HEK293 (cell line): ENCODE measurements around the gene VPREB3.
A peak's percentile ranks its signal among the peaks of the same experiment; 100 is the strongest.

Source experiments
- CTCF ChIA-PET: fragments of 350-600 bp; formaldehyde crosslinking; extraction: SDS; loops from one replicate; lab custom pipeline; 2021; ENCODE audit warnings: antibody characterized with exemption; lab: Yijun Ruan, JAX
- POLR2A ChIA-PET: fragments of 300-600 bp; formaldehyde crosslinking; extraction: SDS; loops from one replicate; lab custom pipeline; 2020; ENCODE audit warnings: antibody characterized with exemption, inconsistent platforms; lab: Yijun Ruan, JAX
- H3K27ac ChIP-seq: fragments of 200-500 bp; sonication (Bioruptor generic); 2 replicates; pipeline ENCODE4 v1.5.1; 2014; ENCODE audit warnings: low read depth, low read length, control low read depth, inconsistent platforms; ENCODE audit errors: extremely low read depth
- H3K36me3 ChIP-seq, 2 experiments: fragments of 200-500 bp in 1 of 2; sonication (Bioruptor generic) in 1 of 2; 1 replicate in 1 of 2; 2 replicates in 1 of 2; pipeline ENCODE4 v1.5.1; 2014 to 2017; ENCODE audit warnings: inconsistent platforms in 2 of 2, low read length in 2 of 2; ENCODE audit not compliant: control insufficient read depth in 2 of 2, insufficient read depth in 1 of 2
- H3K4me1 ChIP-seq: fragments of 200-500 bp; sonication (Bioruptor generic); 2 replicates; pipeline ENCODE4 v1.5.1; 2014; ENCODE audit warnings: mild to moderate bottlenecking, low read length, inconsistent platforms; ENCODE audit not compliant: control insufficient read depth, insufficient read depth
- H3K4me3 ChIP-seq: 2 replicates; pipeline ENCODE4 v1.5.1; 2011; ENCODE audit warnings: low read depth, mild to moderate bottlenecking, control low read depth, low read length, moderate library complexity
- H3K9me3 ChIP-seq: fragments of 200-500 bp; sonication (Bioruptor generic); 2 replicates; pipeline ENCODE4 v1.5.1; 2014; ENCODE audit warnings: low read depth, low read length, inconsistent platforms; ENCODE audit not compliant: control insufficient read depth, insufficient read depth
- EGR2 ChIP-seq: fragments of 450-650 bp; formaldehyde crosslinking; IDR thresholded peaks from 2 replicates; pipeline ENCODE4 v1.5.1; 2016; ENCODE audit warnings: low read depth, missing biosample characterization, missing genetic modification characterization
- ELK4 ChIP-seq: IDR thresholded peaks from 2 replicates; pipeline ENCODE4 v1.6.1; 2011; ENCODE audit warnings: mild to moderate bottlenecking, low read depth, low read length, borderline replicate concordance
- GLI2 ChIP-seq: fragments of 450-650 bp; formaldehyde crosslinking; IDR thresholded peaks from 2 replicates; pipeline ENCODE4; 2017; ENCODE audit warnings: missing biosample characterization, missing genetic modification characterization, low read depth, borderline replicate concordance
- HOXD13 ChIP-seq: sonication (generic); formaldehyde crosslinking; IDR thresholded peaks from 2 replicates; pipeline ENCODE4 v1.8.0; 2022; ENCODE audit warnings: missing genetic modification reagents, borderline replicate concordance
- KLF16 ChIP-seq: fragments of 450-650 bp; formaldehyde crosslinking; IDR thresholded peaks from 2 replicates; pipeline ENCODE4 v1.5.1; 2017; ENCODE audit warnings: missing biosample characterization, missing genetic modification characterization
- SETDB1 ChIP-seq: IDR thresholded peaks from one replicate; pipeline ENCODE4 v1.6.1; 2017; ENCODE audit warnings: mild to moderate bottlenecking, low read length, moderate library complexity, mixed read lengths; ENCODE audit not compliant: insufficient read length
- ZBTB49 ChIP-seq: fragments of 450-650 bp; formaldehyde crosslinking; IDR thresholded peaks from 2 replicates; pipeline ENCODE4 v1.5.1; 2016; ENCODE audit warnings: missing biosample characterization, missing genetic modification characterization, low read depth
- ZFP3 ChIP-seq: fragments of 450-650 bp; formaldehyde crosslinking; IDR thresholded peaks from 2 replicates; pipeline ENCODE4 v1.5.1; 2016; ENCODE audit warnings: low read depth, missing biosample characterization, missing genetic modification characterization
- ZNF132 ChIP-seq: fragments of 450-650 bp; formaldehyde crosslinking; IDR thresholded peaks from 2 replicates; pipeline ENCODE4 v1.5.1; 2017; ENCODE audit warnings: missing biosample characterization, missing genetic modification characterization, borderline replicate concordance
- ZNF140 ChIP-seq: fragments of 450-650 bp; formaldehyde crosslinking; IDR thresholded peaks from 2 replicates; pipeline ENCODE4 v1.5.1; 2016; ENCODE audit warnings: missing biosample characterization, missing genetic modification characterization
- ZNF155 ChIP-seq: fragments of 450-650 bp; formaldehyde crosslinking; IDR thresholded peaks from 2 replicates; pipeline ENCODE4 v1.5.1; 2016; ENCODE audit warnings: missing biosample characterization, missing genetic modification characterization
- ZNF175 ChIP-seq: fragments of 450-650 bp; formaldehyde crosslinking; IDR thresholded peaks from 2 replicates; pipeline ENCODE4 v1.5.1; 2016; ENCODE audit warnings: missing biosample characterization, missing genetic modification characterization
- ZNF26 ChIP-seq: fragments of 450-650 bp; formaldehyde crosslinking; IDR thresholded peaks from 2 replicates; pipeline ENCODE4 v1.5.1; 2016; ENCODE audit warnings: missing biosample characterization, missing genetic modification characterization
- ZNF366 ChIP-seq: fragments of 450-650 bp; formaldehyde crosslinking; conservative IDR thresholded peaks from 2 replicates; pipeline ENCODE4 v1.5.1; 2016; ENCODE audit warnings: missing biosample characterization, missing genetic modification characterization
- ZNF394 ChIP-seq: fragments of 450-650 bp; formaldehyde crosslinking; IDR thresholded peaks from 2 replicates; pipeline ENCODE4 v1.5.1; 2016; ENCODE audit warnings: missing biosample characterization, missing genetic modification characterization, mild to moderate bottlenecking, moderate library complexity, borderline replicate concordance
- ZNF398 ChIP-seq: fragments of 450-650 bp; formaldehyde crosslinking; IDR thresholded peaks from 2 replicates; pipeline ENCODE4 v1.5.1; 2017; ENCODE audit warnings: missing biosample characterization, missing genetic modification characterization
- ZNF521 ChIP-seq: fragments of 450-650 bp; formaldehyde crosslinking; IDR thresholded peaks from 2 replicates; pipeline ENCODE4 v1.5.1; 2017; ENCODE audit warnings: missing biosample characterization, mild to moderate bottlenecking, missing genetic modification characterization
- ZNF529 ChIP-seq: fragments of 450-650 bp; formaldehyde crosslinking; IDR thresholded peaks from 2 replicates; pipeline ENCODE4 v1.5.1; 2017; ENCODE audit warnings: missing genetic modification characterization, missing biosample characterization; ENCODE audit not compliant: insufficient replicate concordance
- ZNF549 ChIP-seq: fragments of 450-650 bp; IDR thresholded peaks from 2 replicates; pipeline ENCODE4 v1.5.1; 2018; ENCODE audit warnings: missing biosample characterization, missing genetic modification characterization, mild to moderate bottlenecking, inconsistent platforms, moderate library complexity
- ZNF621 ChIP-seq: fragments of 450-650 bp; formaldehyde crosslinking; IDR thresholded peaks from 2 replicates; pipeline ENCODE4 v1.5.1; 2017; ENCODE audit warnings: missing biosample characterization, missing genetic modification characterization
- ZNF658 ChIP-seq: fragments of 450-650 bp; formaldehyde crosslinking; IDR thresholded peaks from 2 replicates; pipeline ENCODE4; 2016; ENCODE audit warnings: missing biosample characterization, missing genetic modification characterization
- ZNF704 ChIP-seq: fragments of 450-650 bp; formaldehyde crosslinking; IDR thresholded peaks from 2 replicates; pipeline ENCODE4 v1.5.1; 2016; ENCODE audit warnings: missing biosample characterization, missing genetic modification characterization
- ZNF785 ChIP-seq: fragments of 450-650 bp; formaldehyde crosslinking; IDR thresholded peaks from 2 replicates; pipeline ENCODE4 v1.5.1; 2016; ENCODE audit warnings: missing biosample characterization, missing genetic modification characterization
- ZNF792 ChIP-seq: fragments of 450-650 bp; formaldehyde crosslinking; IDR thresholded peaks from 2 replicates; pipeline ENCODE4 v1.5.1; 2016; ENCODE audit warnings: missing biosample characterization, missing genetic modification characterization
- ZSCAN16 ChIP-seq: fragments of 450-650 bp; formaldehyde crosslinking; IDR thresholded peaks from 2 replicates; pipeline ENCODE4 v1.5.1; 2016; ENCODE audit warnings: missing biosample characterization, missing genetic modification characterization
- ZXDB ChIP-seq: fragments of 450-650 bp; formaldehyde crosslinking; IDR thresholded peaks from 2 replicates; pipeline ENCODE4 v1.5.1; 2016; ENCODE audit warnings: missing biosample characterization, missing genetic modification characterization

Gene VPREB3

GRCh38 chr22:23767303-23767672 is 13.1 kb upstream of the VPREB3 start:
- H3K36me3 ChIP-seq = peaks cover 0 to 24% of the 10 kb centered on the region in 2 experiments; a peak in 1 of 3 replicates
- POLR2A ChIA-PET = interaction anchor here (0.6 to 1.5 kb wide), 6 partner anchors 9 to 463 kb away, joined by 3 to 7 read pairs (median 6); partner anchors contain the start of gene SLC2A11
- CTCF ChIA-PET = interaction anchor here (0.6 to 3.6 kb wide), 10 partner anchors 8 to 1363 kb away, joined by 3 to 34 read pairs (median 3); partner anchors contain the start of gene SLC2A11
- peak overlapping the region; percentile 39; the same call in 1 of the 2 replicates for H3K27ac ChIP-seq
- no peaks in the 10 kb centered on the region for H3K9me3 ChIP-seq
- no peak for TF ChIP-seq ZNF704 (tag by site-specific recombination)
- TF ChIP-seq ZNF394 (tag by site-specific recombination) = no peak
- TF ChIP-seq ZNF398 (tag by site-specific recombination) = no peak
- TF ChIP-seq ZNF521 (tag by site-specific recombination) = no peak
- no peak for TF ChIP-seq ZNF155 (tag by site-specific recombination)
- no peak for TF ChIP-seq ZNF658 (tag by site-specific recombination)
- no peak for TF ChIP-seq ZNF26 (tag by site-specific recombination)
- no peak for TF ChIP-seq SETDB1
- no peak for TF ChIP-seq ZNF140
- TF ChIP-seq ZFP3 = no peak
- TF ChIP-seq ZNF132 = no peak
- no peak for TF ChIP-seq ZNF529 (tag by site-specific recombination)
- TF ChIP-seq GLI2 (tag by site-specific recombination) = no peak
- no peak for TF ChIP-seq ZNF366 (tag by site-specific recombination)
- TF ChIP-seq ZXDB (tag by site-specific recombination) = no peak
- H3K4me3 ChIP-seq = peak overlapping the region; percentile 68
- H3K4me1 ChIP-seq = peaks cover 1% of the 10 kb centered on the region

GRCh38 chr22:23764899-23765881 is 11.0 kb upstream of the VPREB3 start:
- Histone ChIP-seq H3K9me3 (no peaks in the 10 kb centered on the region), H3K4me3 (no peak overlapping the region), H3K27ac (no peak overlapping the region), H3K36me3 (peaks cover 0 to 24% of the 10 kb centered on the region in 2 experiments; a peak in 1 of 3 replicates), H3K4me1 (no peaks in the 10 kb centered on the region)
- CTCF ChIA-PET = interaction anchor here (0.5 to 1.7 kb wide), 3 partner anchors 83 to 115 kb away, joined by 3 to 7 read pairs (median 3); no protein-coding TSS in a partner anchor
- POLR2A ChIA-PET = no interaction called here
- TF ChIP-seq HOXD13 (CRISPR knock-in tag) (peak; percentile 88; the same call in 1 of the 2 replicates), KLF16 (tag by site-specific recombination) (no peak), ZBTB49 (tag by site-specific recombination) (no peak), EGR2 (tag by site-specific recombination) (no peak), ELK4 (no peak), ZNF621 (tag by site-specific recombination) (no peak), ZNF549 (no peak), ZNF175 (tag by site-specific recombination) (no peak), ZNF785 (no peak), ZNF140 (no peak), ZNF792 (tag by site-specific recombination) (no peak), ZSCAN16 (tag by site-specific recombination) (no peak)
